ENCODE data around the gene CYTH2.

The CYTH2 gene

GRCh38 chr19:48456864-48457263 lies 12.3 kb upstream of the CYTH2 start:
- no peaks in the 10 kb centered on the region for H3K27me3 Mint-ChIP-seq
- ATAC-seq (replicated peaks; ENCODE audit: extremely low read depth, poor library complexity, severe bottlenecking) (no peak), DNase-seq (ENCODE audit: low spot score in 2 of 2) (no peak)
- no peaks in the 10 kb centered on the region for H3K9me3 Mint-ChIP-seq
- no peak overlapping the region for H3K4me3 Mint-ChIP-seq
- peaks cover 23% of the 10 kb centered on the region for H3K36me3 Mint-ChIP-seq (ENCODE audit: insufficient read depth)
- peaks cover 9% of the 10 kb centered on the region for H3K4me1 Mint-ChIP-seq
- H3K27ac Mint-ChIP-seq (ENCODE audit: low read depth) = no peak overlapping the region

GRCh38 chr19:48458016-48458415 lies 11.2 kb upstream of the CYTH2 start:
- DNase-seq (ENCODE audit: low spot score in 2 of 2) = no peak
- Mint-ChIP-seq H3K4me1 (peaks cover 9% of the 10 kb centered on the region), H3K4me3 (no peak overlapping the region), H3K36me3 (ENCODE audit: insufficient read depth) (peaks cover 18% of the 10 kb centered on the region), H3K27ac (ENCODE audit: low read depth) (no peak overlapping the region), H3K27me3 (no peaks in the 10 kb centered on the region), H3K9me3 (no peaks in the 10 kb centered on the region)
- ATAC-seq (replicated peaks; ENCODE audit: extremely low read depth, poor library complexity, severe bottlenecking) = no peak

- H3K9me3 Mint-ChIP-seq = no peaks in the 10 kb centered on the region
- no peaks in the 10 kb centered on the region for H3K27me3 Mint-ChIP-seq
- H3K27ac Mint-ChIP-seq (ENCODE audit: low read depth) = no peak overlapping the region
- H3K4me1 Mint-ChIP-seq = no peaks in the 10 kb centered on the region
- no peak for ATAC-seq (replicated peaks; ENCODE audit: extremely low read depth, poor library complexity, severe bottlenecking)
- no peak for DNase-seq (ENCODE audit: low spot score in 2 of 2)
- peaks cover 14% of the 10 kb centered on the region for H3K36me3 Mint-ChIP-seq (ENCODE audit: insufficient read depth)
- H3K4me3 Mint-ChIP-seq = no peak overlapping the region
Observed at GRCh38 chr19:48461651-48461981, 7.6 kb upstream of the CYTH2 start.

GRCh38 chr19:48461982-48462655 lies 7.0 kb upstream of the CYTH2 start:
- Mint-ChIP-seq H3K27me3 (no peaks in the 10 kb centered on the region), H3K9me3 (no peaks in the 10 kb centered on the region), H3K27ac (ENCODE audit: low read depth) (no peak overlapping the region), H3K4me3 (no peak overlapping the region), H3K36me3 (ENCODE audit: insufficient read depth) (peaks cover 12% of the 10 kb centered on the region), H3K4me1 (no peaks in the 10 kb centered on the region)
- ATAC-seq (replicated peaks; ENCODE audit: extremely low read depth, poor library complexity, severe bottlenecking) (no peak), DNase-seq (ENCODE audit: low spot score in 2 of 2) (no peak)

GRCh38 chr19:48465215-48465614 lies 4.0 kb upstream of the CYTH2 start:
- Mint-ChIP-seq H3K27ac (ENCODE audit: low read depth) (no peak overlapping the region), H3K36me3 (ENCODE audit: insufficient read depth) (peaks cover 19% of the 10 kb centered on the region), H3K4me1 (peaks cover 3% of the 10 kb centered on the region), H3K9me3 (no peaks in the 10 kb centered on the region), H3K4me3 (no peak overlapping the region), H3K27me3 (no peaks in the 10 kb centered on the region)
- ATAC-seq (replicated peaks; ENCODE audit: extremely low read depth, poor library complexity, severe bottlenecking) = no peak
- DNase-seq (ENCODE audit: low spot score in 2 of 2) = no peak

- no peak for ATAC-seq (replicated peaks; ENCODE audit: extremely low read depth, poor library complexity, severe bottlenecking)
- Mint-ChIP-seq H3K27ac (ENCODE audit: low read depth) (no peak overlapping the region), H3K4me1 (peaks cover 5% of the 10 kb centered on the region), H3K9me3 (no peaks in the 10 kb centered on the region), H3K36me3 (ENCODE audit: insufficient read depth) (peaks cover 18% of the 10 kb centered on the region), H3K4me3 (no peak overlapping the region), H3K27me3 (no peaks in the 10 kb centered on the region)
- DNase-seq (ENCODE audit: low spot score in 2 of 2) = no peak
Observed at GRCh38 chr19:48466561-48467325, 2.4 kb upstream of the CYTH2 start.

- peak; percentile 94 for ATAC-seq (replicated peaks; ENCODE audit: extremely low read depth, poor library complexity, severe bottlenecking)
- H3K4me1 Mint-ChIP-seq = peaks cover 10% of the 10 kb centered on the region
- H3K36me3 Mint-ChIP-seq (ENCODE audit: insufficient read depth) = peaks cover 19% of the 10 kb centered on the region
- H3K27ac Mint-ChIP-seq (ENCODE audit: low read depth) = peak overlapping the region; percentile 79
- no peaks in the 10 kb centered on the region for H3K9me3 Mint-ChIP-seq
- H3K27me3 Mint-ChIP-seq = no peaks in the 10 kb centered on the region
- DNase-seq (ENCODE audit: low spot score in 2 of 2) = peak; percentile 97 to 100
- peak overlapping the region; percentile 89 for H3K4me3 Mint-ChIP-seq
Observed at GRCh38 chr19:48468772-48469288, 339 bp upstream of the CYTH2 start.

GRCh38 chr19:48469934-48470680 lies 938 bp downstream of the CYTH2 start:
- Mint-ChIP-seq H3K4me3 (peak overlapping the region; percentile 89), H3K27ac (ENCODE audit: low read depth) (peak overlapping the region; percentile 74), H3K9me3 (no peaks in the 10 kb centered on the region), H3K4me1 (peaks cover 16% of the 10 kb centered on the region), H3K36me3 (ENCODE audit: insufficient read depth) (peaks cover 21% of the 10 kb centered on the region), H3K27me3 (no peaks in the 10 kb centered on the region)
- DNase-seq (ENCODE audit: low spot score in 2 of 2) = no peak
- no peak for ATAC-seq (replicated peaks; ENCODE audit: extremely low read depth, poor library complexity, severe bottlenecking)

- H3K4me1 Mint-ChIP-seq = peaks cover 16% of the 10 kb centered on the region
- peak overlapping the region; percentile 89 for H3K4me3 Mint-ChIP-seq
- no peaks in the 10 kb centered on the region for H3K27me3 Mint-ChIP-seq
- no peak for ATAC-seq (replicated peaks; ENCODE audit: extremely low read depth, poor library complexity, severe bottlenecking)
- no peaks in the 10 kb centered on the region for H3K9me3 Mint-ChIP-seq
- peak overlapping the region; percentile 74 for H3K27ac Mint-ChIP-seq (ENCODE audit: low read depth)
- peaks cover 20% of the 10 kb centered on the region for H3K36me3 Mint-ChIP-seq (ENCODE audit: insufficient read depth)
- no peak for DNase-seq (ENCODE audit: low spot score in 2 of 2)
Observed at GRCh38 chr19:48470856-48471255, 1.7 kb downstream of the CYTH2 start.

- peaks cover 16% of the 10 kb centered on the region for H3K4me1 Mint-ChIP-seq
- H3K4me3 Mint-ChIP-seq = no peak overlapping the region
- H3K27me3 Mint-ChIP-seq = no peaks in the 10 kb centered on the region
- ATAC-seq (replicated peaks; ENCODE audit: extremely low read depth, poor library complexity, severe bottlenecking) = no peak
- H3K36me3 Mint-ChIP-seq (ENCODE audit: insufficient read depth) = peaks cover 23% of the 10 kb centered on the region
- H3K9me3 Mint-ChIP-seq = no peaks in the 10 kb centered on the region
- H3K27ac Mint-ChIP-seq (ENCODE audit: low read depth) = no peak overlapping the region
- no peak for DNase-seq (ENCODE audit: low spot score in 2 of 2)
Observed at GRCh38 chr19:48471836-48472235, 2.7 kb downstream of the CYTH2 start.

- peaks cover 16% of the 10 kb centered on the region for H3K4me1 Mint-ChIP-seq
- H3K36me3 Mint-ChIP-seq (ENCODE audit: insufficient read depth) = peaks cover 20% of the 10 kb centered on the region
- no peaks in the 10 kb centered on the region for H3K27me3 Mint-ChIP-seq
- no peak overlapping the region for H3K27ac Mint-ChIP-seq (ENCODE audit: low read depth)
- ATAC-seq (replicated peaks; ENCODE audit: extremely low read depth, poor library complexity, severe bottlenecking) = no peak
- no peak overlapping the region for H3K4me3 Mint-ChIP-seq
- H3K9me3 Mint-ChIP-seq = no peaks in the 10 kb centered on the region
- DNase-seq (ENCODE audit: low spot score in 2 of 2) = no peak
Observed at GRCh38 chr19:48473161-48473966, 4.2 kb downstream of the CYTH2 start.

- Mint-ChIP-seq H3K27ac (ENCODE audit: low read depth) (no peak overlapping the region), H3K4me3 (no peak overlapping the region), H3K9me3 (no peaks in the 10 kb centered on the region), H3K36me3 (ENCODE audit: insufficient read depth) (peaks cover 16% of the 10 kb centered on the region), H3K4me1 (peaks cover 16% of the 10 kb centered on the region), H3K27me3 (no peaks in the 10 kb centered on the region)
- ATAC-seq (replicated peaks; ENCODE audit: extremely low read depth, poor library complexity, severe bottlenecking) (no peak), DNase-seq (ENCODE audit: low spot score in 2 of 2) (no peak)
Observed at GRCh38 chr19:48474084-48474592, 5.0 kb downstream of the CYTH2 start.
